Right lobe of liver (tissue), 6 donors: ENCODE data around the gene PLEKHB2. TPM values are rescaled to one million over a fixed set of nuclear protein-coding genes. Genes with fewer than 3 reads are reported as not detected.
"Not testable (repeated sequence)": the region's sequence is repeated elsewhere in the genome, so short reads cannot be mapped to it uniquely, and the experiment has no call there.

Source experiments
- ATAC-seq, 4 donors: fragments of 200-7000 bp; cut with Tn5 transposase; one replicate each; pipeline ENCODE4 v1.9.1; 2020; ENCODE audit warnings: mild to moderate bottlenecking in 4 of 4, moderate library complexity in 4 of 4
- DNase-seq, 3 donors: peaks; one replicate each; pipeline ENCODE4 v3.0.0-alpha.2; 2020
- H3K27ac ChIP-seq, 3 donors: fragments of 200-600 bp; one replicate each; pipeline ENCODE4 v1.8.0; 2022
- H3K27me3 ChIP-seq, 2 donors: fragments of 200-600 bp; one replicate each; pipeline ENCODE4 v1.8.0; 2022
- H3K36me3 ChIP-seq, 4 donors: fragments of 200-600 bp; sonication (generic) in 1 of 4; one replicate each; pipeline versions ENCODE4 v1.5.1 to v1.8.0; 2017 to 2022; ENCODE audit warnings: control low read depth in 1 of 4
- H3K4me1 ChIP-seq, 4 donors: fragments of 200-600 bp; sonication (generic) in 1 of 4; one replicate each; pipeline versions ENCODE4 v1.5.1 to v1.8.0; 2017 to 2022; ENCODE audit warnings: control low read depth in 1 of 4
- H3K4me3 ChIP-seq, 3 donors: fragments of 200-600 bp; one replicate each; pipeline ENCODE4 v1.8.0; 2022
- H3K9me3 ChIP-seq, 4 donors: fragments of 200-600 bp; sonication (generic) in 1 of 4; one replicate each; pipeline versions ENCODE4 v1.5.1 to v1.8.0; 2017 to 2022; ENCODE audit warnings: control low read depth in 1 of 4
- POLR2A ChIP-seq: fragments of 450-650 bp; IDR thresholded peaks from one replicate; pipeline ENCODE4 v1.6.1; 2017; ENCODE audit warnings: antibody characterized with exemption, mild to moderate bottlenecking
- WGBS: methylation state at CpG from one replicate; pipeline ENCODE4 v1.1.6; 2018; ENCODE audit warnings: low coverage, low lambda C conversion rate; ENCODE audit not compliant: insufficient coverage; ENCODE audit errors: missing lambda C conversion rate; 5-methylcytosine and 5-hydroxymethylcytosine counted together
- intact Hi-C, 2 donors: fragments of 100-400 bp; cut with DNase I; formaldehyde crosslinking; loops; one replicate each; pipeline versions ENCODE4 v1.11.2 to v1.14.1; 2022
- total RNA-seq, 6 experiments: library from RNA; depleted of rRNA in 2 of 6; stranded (reverse); fragments of >200 nt in 2 of 6; fragmentation: NEBNext Ultra II Directional in 3 of 6; extraction: Animal tissue kit (Norgen Biotek cat#: 25700) in 3 of 6; gene quantifications; one replicate each; pipeline versions ENCODE4 v1.1.0 to v1.2.4, GENCODE V29; 2016 to 2023
- TF ChIP-seq, protein P1 (sequence below), 4 donors: fragments of 200-600 bp in 3 of 4; fragments of 450-650 bp in 1 of 4; IDR thresholded peaks; one replicate each; pipeline versions ENCODE4 v1.5.1 to v1.8.0; 2016 to 2022; ENCODE audit warnings: antibody characterized with exemption in 4 of 4, mild to moderate bottlenecking in 2 of 4
- donor health status: DM: no; HTN: yes; CAD: no.
- donor health status: DM: no; HTN: no; CAD: no.
- donor health status: DM: no; HTN: no; CAD: no.
- donor health status: DM: no; HTN: yes; CAD: no.
- donor health status: DM: no; HTN: yes; CAD: no.

Gene PLEKHB2
- total RNA-seq, 6 experiments from 2014 or later: 8.9 to 22.3 (median 17.5) TPM

DNA sequence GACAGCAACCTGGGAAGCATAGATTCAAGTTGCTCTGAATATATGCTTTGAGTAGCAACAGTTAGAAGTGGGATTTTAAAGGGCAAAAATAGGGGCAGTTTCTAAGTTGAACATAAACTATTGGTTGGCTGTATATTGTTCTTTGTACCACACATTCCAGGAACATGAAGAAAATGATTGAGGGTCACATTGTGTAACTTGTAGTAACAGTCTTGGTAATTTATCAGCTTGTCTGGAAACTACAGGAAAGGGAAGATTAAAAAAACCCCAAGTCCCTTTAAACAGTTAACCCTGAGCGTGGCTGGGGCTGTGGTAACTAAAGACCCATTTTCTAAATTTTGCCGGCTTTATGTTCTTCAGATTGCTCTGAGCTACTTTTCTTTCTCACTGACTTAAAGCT, 7.4 kb downstream of the PLEKHB2 start:
- Histone ChIP-seq H3K36me3 (no peaks in the 10 kb centered on the region), H3K27ac (no peak overlapping the region), H3K4me1 (peaks cover 0 to 22% (median 4%) of the 10 kb centered on the region in 4 donors), H3K27me3 (no peaks in the 10 kb centered on the region), H3K9me3 (no peaks in the 10 kb centered on the region), H3K4me3 (no peak overlapping the region)
- no peak for DNase-seq
- ATAC-seq: peak in 3 of 4 donors; percentile 56 to 76 (median 63)
- intact Hi-C loops: no loop called here
- no peak for TF ChIP-seq POLR2A
- TF ChIP-seq, protein P1, sequence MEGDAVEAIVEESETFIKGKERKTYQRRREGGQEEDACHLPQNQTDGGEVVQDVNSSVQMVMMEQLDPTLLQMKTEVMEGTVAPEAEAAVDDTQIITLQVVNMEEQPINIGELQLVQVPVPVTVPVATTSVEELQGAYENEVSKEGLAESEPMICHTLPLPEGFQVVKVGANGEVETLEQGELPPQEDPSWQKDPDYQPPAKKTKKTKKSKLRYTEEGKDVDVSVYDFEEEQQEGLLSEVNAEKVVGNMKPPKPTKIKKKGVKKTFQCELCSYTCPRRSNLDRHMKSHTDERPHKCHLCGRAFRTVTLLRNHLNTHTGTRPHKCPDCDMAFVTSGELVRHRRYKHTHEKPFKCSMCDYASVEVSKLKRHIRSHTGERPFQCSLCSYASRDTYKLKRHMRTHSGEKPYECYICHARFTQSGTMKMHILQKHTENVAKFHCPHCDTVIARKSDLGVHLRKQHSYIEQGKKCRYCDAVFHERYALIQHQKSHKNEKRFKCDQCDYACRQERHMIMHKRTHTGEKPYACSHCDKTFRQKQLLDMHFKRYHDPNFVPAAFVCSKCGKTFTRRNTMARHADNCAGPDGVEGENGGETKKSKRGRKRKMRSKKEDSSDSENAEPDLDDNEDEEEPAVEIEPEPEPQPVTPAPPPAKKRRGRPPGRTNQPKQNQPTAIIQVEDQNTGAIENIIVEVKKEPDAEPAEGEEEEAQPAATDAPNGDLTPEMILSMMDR (IDR thresholded peaks at IDR 0.05): no peak
- WGBS: 29% methylated on average over 2 of the region's 2 CpGs

DNA sequence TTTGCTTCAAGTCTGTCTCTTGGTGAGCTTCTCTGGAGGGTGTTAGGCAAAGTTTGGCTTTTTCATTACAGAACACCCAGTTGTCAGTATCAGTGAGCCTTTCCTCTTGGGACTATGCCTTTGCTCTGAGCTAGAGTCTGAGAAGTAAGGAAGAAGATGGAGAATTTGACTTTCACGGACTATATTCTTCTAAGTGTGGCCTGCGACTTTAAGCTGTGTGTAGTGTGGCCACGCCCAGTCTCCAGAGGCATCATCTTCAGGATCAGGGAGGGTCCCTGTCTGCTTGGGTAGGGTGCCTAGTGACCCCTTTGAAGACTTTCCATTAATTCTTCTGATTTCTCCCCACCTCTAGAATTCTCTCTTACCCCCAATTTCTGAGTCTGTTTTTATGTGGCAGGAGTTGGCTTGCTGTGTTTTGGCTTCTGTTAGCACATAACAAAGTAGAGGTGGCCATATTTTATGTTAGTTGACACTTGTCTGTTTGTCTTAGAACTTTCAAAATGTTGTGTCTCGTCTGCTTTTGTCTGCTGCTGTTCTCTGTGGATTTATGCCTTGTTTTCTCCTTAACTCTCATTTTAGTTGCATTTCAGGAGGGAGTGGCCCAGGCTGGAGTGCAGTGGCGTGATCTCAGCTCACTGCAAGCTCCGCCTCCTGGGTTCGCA, 8.6 kb downstream of the PLEKHB2 start:
- DNase-seq (no peak), ATAC-seq (no peak)
- no peak overlapping the region for H3K27ac ChIP-seq
- H3K27me3 ChIP-seq: no peaks in the 10 kb centered on the region
- no peak for TF ChIP-seq POLR2A
- TF ChIP-seq, protein P1 (IDR thresholded peaks at IDR 0.05): no peak
- no peaks in the 10 kb centered on the region for H3K36me3 ChIP-seq
- WGBS: 92% methylated on average over 7 of the region's 7 CpGs
- intact Hi-C loops: no loop called here
- no peaks in the 10 kb centered on the region for H3K9me3 ChIP-seq
- H3K4me3 ChIP-seq: no peak overlapping the region
- peaks cover 0 to 20% (median 4%) of the 10 kb centered on the region in 4 donors for H3K4me1 ChIP-seq

DNA sequence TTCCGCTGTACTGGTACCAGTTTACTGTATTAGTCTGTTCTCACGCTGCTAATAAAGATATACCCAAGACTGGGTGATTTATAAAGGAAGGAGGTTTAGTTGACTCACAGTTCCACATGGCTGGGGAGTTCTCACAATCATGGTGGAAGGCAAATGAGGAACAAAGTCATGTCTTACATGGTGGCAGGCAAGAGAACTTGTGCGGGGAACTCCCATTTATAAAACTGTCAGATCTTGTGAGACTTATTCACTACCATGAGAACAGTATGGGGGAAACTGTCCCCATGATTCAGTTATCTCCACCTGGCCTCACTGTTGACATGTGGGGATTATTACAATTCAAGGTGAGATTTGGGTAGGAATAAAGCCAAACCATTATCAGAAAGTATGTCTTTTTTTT, 9.8 kb downstream of the PLEKHB2 start:
- H3K36me3 ChIP-seq, ATAC-seq, DNase-seq, H3K27ac ChIP-seq, H3K27me3 ChIP-seq, H3K9me3 ChIP-seq, intact Hi-C loops, H3K4me3 ChIP-seq: not testable (repeated sequence)
- 97% methylated on average over 3 of the region's 3 CpGs for WGBS
- H3K4me1 ChIP-seq: peaks cover 0 to 20% (median 4%) of the 10 kb centered on the region in 4 donors

DNA sequence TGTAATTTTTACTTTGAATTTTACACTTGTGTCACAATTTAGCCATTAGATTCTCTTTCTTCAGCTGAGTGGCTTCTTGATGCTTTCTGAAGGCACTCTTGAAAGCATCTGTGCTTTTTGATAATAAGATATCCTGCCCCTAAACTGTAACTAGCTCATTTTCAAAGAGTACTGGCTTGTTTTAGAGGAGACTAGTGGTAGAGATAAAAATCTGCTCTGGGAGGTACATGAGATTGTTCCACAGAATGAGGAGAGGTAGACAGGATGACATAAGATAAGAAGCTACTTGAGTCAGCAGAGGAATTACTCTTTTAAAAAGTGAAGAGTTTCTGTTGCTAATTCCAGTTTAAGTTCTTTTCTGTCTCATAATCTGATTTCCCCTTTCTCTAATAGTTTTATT, 10.6 kb downstream of the PLEKHB2 start:
- intact Hi-C loops: no loop called here
- no peak for ATAC-seq
- Histone ChIP-seq H3K4me1 (peaks cover 0 to 20% (median 4%) of the 10 kb centered on the region in 4 donors), H3K27ac (no peak overlapping the region), H3K36me3 (no peaks in the 10 kb centered on the region), H3K4me3 (no peak overlapping the region), H3K9me3 (no peaks in the 10 kb centered on the region), H3K27me3 (no peaks in the 10 kb centered on the region)
- DNase-seq: no peak
- TF ChIP-seq POLR2A: no peak

DNA sequence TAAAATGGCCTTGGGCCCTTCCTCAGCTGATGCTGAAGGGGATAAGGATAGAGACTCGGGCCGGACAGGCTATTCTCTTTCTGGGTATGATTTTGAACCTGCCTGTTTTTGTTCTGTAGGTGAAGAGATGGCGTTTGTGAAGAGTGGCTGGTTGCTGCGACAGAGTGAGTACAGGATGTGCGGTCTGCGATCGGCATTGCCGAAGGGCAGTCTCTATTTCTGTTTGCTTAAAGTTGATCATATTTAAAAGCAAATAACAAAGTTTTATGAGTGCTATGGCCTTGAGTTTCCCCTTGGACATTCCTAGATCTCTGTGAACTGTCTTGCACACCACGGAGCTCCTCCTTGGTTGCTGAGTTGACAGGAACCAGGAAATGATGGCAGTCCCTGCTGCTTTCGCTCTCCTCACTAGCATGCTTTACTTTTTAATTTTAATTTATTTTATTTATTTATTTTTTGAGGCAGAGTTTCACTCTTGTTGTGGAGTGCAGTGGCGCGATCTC, 15.7 kb downstream of the PLEKHB2 start:
- peaks cover 0 to 13% (median 6%) of the 10 kb centered on the region in 4 donors for H3K36me3 ChIP-seq
- TF ChIP-seq POLR2A: no peak
- TF ChIP-seq, protein P1 (IDR thresholded peaks at IDR 0.05): no peak
- H3K4me3 ChIP-seq: no peak overlapping the region
- no peaks in the 10 kb centered on the region for H3K4me1 ChIP-seq
- H3K27me3 ChIP-seq: no peaks in the 10 kb centered on the region
- DNase-seq (no peak), ATAC-seq (no peak)
- intact Hi-C loops: no loop called here
- no peak overlapping the region for H3K27ac ChIP-seq
- no peaks in the 10 kb centered on the region for H3K9me3 ChIP-seq
- WGBS: 84% methylated on average over 12 of the region's 12 CpGs
